ENCODE data around the gene SLC46A1. TPM values are rescaled to one million over a fixed set of nuclear protein-coding genes. Genes with fewer than 3 reads are reported as not detected.

The SLC46A1 gene
- polyA plus RNA-seq, 4 donors = 11.0 to 147 (median 60.8) TPM

DNA sequence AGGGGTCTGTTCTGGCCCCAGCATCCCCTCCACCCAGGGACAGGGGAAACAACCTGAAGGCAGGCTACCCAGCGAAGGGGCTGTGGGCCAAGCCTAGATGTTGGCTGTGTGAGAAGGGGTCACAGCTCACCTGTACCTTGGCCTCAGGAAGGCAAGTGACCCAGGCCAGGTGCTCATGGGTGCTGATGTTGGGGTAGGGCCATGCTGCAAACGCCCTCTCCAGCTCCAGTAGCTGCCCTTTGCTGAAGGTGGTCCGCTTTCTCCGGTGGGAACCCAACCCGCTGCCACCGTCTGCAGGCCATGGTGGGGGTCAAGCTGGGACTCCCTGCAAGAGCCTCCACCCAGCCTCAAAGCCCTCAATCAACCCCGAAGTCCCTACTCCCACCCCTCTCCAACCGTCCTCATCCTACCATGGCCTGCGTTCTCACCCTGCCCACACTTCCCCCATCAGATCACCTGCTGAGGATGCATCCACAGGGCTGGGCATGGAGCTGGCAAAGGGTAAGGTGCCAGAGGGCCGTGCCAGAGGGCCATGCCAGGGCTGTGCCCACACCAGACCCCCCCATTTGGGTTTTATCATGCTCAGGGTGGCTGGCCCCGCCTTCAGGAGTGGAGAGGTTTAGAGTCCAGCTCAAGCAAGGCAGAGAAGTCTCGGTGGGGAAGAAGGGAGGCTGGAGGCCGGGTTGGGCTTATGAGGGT, 41.2 kb downstream of the SLC46A1 start, which contains the start of gene SEBOX:
Gene SEBOX (minus strand): TSS at position 535 of the 699 bp plus-strand sequence. CDS start 48 bp downstream, at position 487.
- no peak for FAIRE-seq
- H3K27ac ChIP-seq (ENCODE audit: low read depth in 1 of 3, low read length in 2 of 3) = no peak within 1 kb of the TSS
- no peak within 1 kb of the TSS for H3K4me3 ChIP-seq (ENCODE audit: low read depth in 1 of 3, low read length in 3 of 3)
- peaks cover 0 to 21% (median 0%) of the 10 kb centered on the region in 3 donors for H3K4me1 ChIP-seq (ENCODE audit: control insufficient read depth in 3 of 3, insufficient read depth in 2 of 3, low read depth in 1 of 3, low read length in 2 of 3)
- no peaks in the 10 kb centered on the region for H3K27me3 ChIP-seq (ENCODE audit: control insufficient read depth in 3 of 3, insufficient read depth in 3 of 3, low read length in 3 of 3)
- no peaks in the 10 kb centered on the region for H3K9me3 ChIP-seq (ENCODE audit: control insufficient read depth in 2 of 2, insufficient read depth in 1 of 2, low read depth in 1 of 2, low read length in 1 of 2)
- H3K36me3 ChIP-seq (ENCODE audit: control insufficient read depth in 3 of 3, insufficient read depth in 2 of 3, low read depth in 1 of 3, low read length in 3 of 3) = peaks cover 4 to 57% (median 16%) of the 10 kb centered on the region in 3 donors
- 78 to 89% (median 82%) methylated on average over 9 to 13 of the region's 13 CpGs for WGBS, 3 donors
- DNase-seq = no peak

DNA sequence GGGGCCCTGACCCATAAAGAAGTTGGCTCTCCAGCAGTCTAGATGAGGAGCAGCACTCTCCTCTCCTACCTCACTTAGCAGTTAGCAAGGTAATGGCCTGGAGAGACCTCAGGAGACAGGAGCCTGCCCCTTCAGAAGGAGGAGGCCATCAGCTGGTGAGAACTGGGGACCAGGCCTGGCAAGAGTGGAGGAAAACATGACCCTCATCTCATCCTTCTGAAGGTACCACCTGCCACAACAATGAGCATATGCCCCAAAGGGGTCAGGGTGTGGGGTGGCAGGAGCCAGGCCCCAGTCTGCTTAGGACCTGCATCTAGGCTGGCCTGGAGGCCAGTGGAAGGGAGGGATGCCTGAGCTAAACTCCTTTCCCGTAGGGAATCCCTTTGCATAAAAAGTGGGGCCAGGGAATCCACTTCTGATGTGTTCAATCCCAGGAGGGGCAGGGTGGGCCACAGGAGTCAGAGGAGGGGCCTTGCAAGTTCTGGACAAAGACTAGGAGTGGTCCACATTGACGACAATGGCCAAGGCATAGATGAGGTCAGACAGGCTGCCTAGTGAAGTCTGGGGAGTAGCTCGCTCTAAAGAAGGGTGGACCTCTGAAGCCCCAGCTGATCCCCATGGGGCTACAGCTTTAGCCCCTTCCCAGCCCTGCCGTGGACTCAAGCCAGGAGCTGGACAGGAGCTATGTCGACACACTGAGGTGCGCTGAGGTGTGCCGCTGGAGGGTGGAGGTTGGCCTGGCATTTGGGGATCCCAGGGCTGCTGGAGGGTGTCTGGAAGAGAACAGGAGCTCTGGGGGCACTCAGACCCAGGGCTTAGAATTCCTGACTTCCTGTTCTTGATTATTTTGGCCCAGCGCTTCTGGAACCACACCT, 42.0 kb downstream of the SLC46A1 start:
- 91 to 93% (median 93%) methylated on average over 8 of the region's 8 CpGs for WGBS, 3 donors
- H3K36me3 ChIP-seq (ENCODE audit: control insufficient read depth in 3 of 3, insufficient read depth in 2 of 3, low read depth in 1 of 3, low read length in 3 of 3) = peaks cover 4 to 60% (median 18%) of the 10 kb centered on the region in 3 donors

DNA sequence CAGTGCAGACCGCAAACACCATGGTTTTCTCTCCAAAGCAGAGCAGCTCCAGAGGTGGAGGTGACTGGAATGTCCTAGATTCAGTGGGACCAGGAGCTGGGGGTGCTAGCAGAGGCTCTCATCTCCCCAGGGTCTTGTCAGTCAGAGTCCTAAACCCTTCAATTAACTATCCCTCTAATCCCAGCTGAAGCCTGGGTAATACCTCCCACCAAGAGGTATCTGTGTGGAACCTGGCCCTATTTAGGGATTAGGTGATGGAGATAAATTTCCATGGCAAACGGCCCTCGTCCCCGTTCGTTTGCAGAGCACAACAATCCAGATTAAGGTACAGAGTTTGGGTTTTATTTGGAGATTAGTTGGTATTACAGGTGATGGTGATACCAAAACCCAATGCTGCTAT, 42.8 kb downstream of the SLC46A1 start:
- Histone ChIP-seq H3K4me3 (ENCODE audit: low read depth in 1 of 3, low read length in 3 of 3) (no peak overlapping the region), H3K4me1 (ENCODE audit: control insufficient read depth in 3 of 3, insufficient read depth in 2 of 3, low read depth in 1 of 3, low read length in 2 of 3) (peaks cover 0 to 8% (median 4%) of the 10 kb centered on the region in 3 donors), H3K27ac (ENCODE audit: low read depth in 1 of 3, low read length in 2 of 3) (no peak overlapping the region), H3K9me3 (ENCODE audit: control insufficient read depth in 2 of 2, insufficient read depth in 1 of 2, low read depth in 1 of 2, low read length in 1 of 2) (no peaks in the 10 kb centered on the region), H3K27me3 (ENCODE audit: control insufficient read depth in 3 of 3, insufficient read depth in 3 of 3, low read length in 3 of 3) (no peaks in the 10 kb centered on the region), H3K36me3 (ENCODE audit: control insufficient read depth in 3 of 3, insufficient read depth in 2 of 3, low read depth in 1 of 3, low read length in 3 of 3) (peaks cover 4 to 56% (median 18%) of the 10 kb centered on the region in 3 donors)
- 84 to 88% (median 85%) methylated on average over 5 of the region's 5 CpGs for WGBS, 3 donors
- no peak for FAIRE-seq
- DNase-seq = no peak

More for the DNA sequence above, 42.0 kb downstream of the SLC46A1 start:
- no peak overlapping the region for H3K27ac ChIP-seq (ENCODE audit: low read depth in 1 of 3, low read length in 2 of 3)
- DNase-seq = no peak
- FAIRE-seq = no peak
- H3K27me3 ChIP-seq (ENCODE audit: control insufficient read depth in 3 of 3, insufficient read depth in 3 of 3, low read length in 3 of 3) = no peaks in the 10 kb centered on the region
- no peaks in the 10 kb centered on the region for H3K9me3 ChIP-seq (ENCODE audit: control insufficient read depth in 2 of 2, insufficient read depth in 1 of 2, low read depth in 1 of 2, low read length in 1 of 2)
- peaks cover 0 to 14% (median 0%) of the 10 kb centered on the region in 3 donors for H3K4me1 ChIP-seq (ENCODE audit: control insufficient read depth in 3 of 3, insufficient read depth in 2 of 3, low read depth in 1 of 3, low read length in 2 of 3)
- H3K4me3 ChIP-seq (ENCODE audit: low read depth in 1 of 3, low read length in 3 of 3) = no peak overlapping the region

DNA sequence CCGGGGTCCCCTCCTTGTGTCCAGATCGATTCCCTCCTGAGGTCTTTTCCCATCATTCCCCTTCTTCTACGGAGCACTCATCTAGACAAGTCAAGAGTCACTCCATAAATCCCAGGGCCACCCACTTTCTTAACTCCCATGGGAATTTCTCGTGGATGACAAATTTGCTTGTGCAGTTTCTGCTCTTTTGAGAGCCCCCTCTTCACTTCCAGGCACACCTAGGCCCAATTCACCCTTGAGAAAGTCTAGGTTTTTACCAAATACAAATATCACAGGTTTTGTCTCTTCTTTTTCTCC, 48.2 kb downstream of the SLC46A1 start:
- FAIRE-seq = no peak
- peak overlapping the region in 2 of 3 donors; percentile 37 to 89 for H3K27ac ChIP-seq (ENCODE audit: low read depth in 1 of 3, low read length in 2 of 3)
- no peak for DNase-seq
- no peaks in the 10 kb centered on the region for H3K27me3 ChIP-seq (ENCODE audit: control insufficient read depth in 3 of 3, insufficient read depth in 3 of 3, low read length in 3 of 3)
- WGBS, 3 donors = 2 to 9% (median 3%) methylated on average over 4 of the region's 4 CpGs
- H3K4me1 ChIP-seq (ENCODE audit: control insufficient read depth in 3 of 3, insufficient read depth in 2 of 3, low read depth in 1 of 3, low read length in 2 of 3) = peaks cover 0 to 15% (median 7%) of the 10 kb centered on the region in 3 donors
- no peaks in the 10 kb centered on the region for H3K9me3 ChIP-seq (ENCODE audit: control insufficient read depth in 2 of 2, insufficient read depth in 1 of 2, low read depth in 1 of 2, low read length in 1 of 2)
- H3K4me3 ChIP-seq (ENCODE audit: low read depth in 1 of 3, low read length in 3 of 3) = peak overlapping the region; percentile 86 to 95 (median 90)
- peaks cover 14 to 48% (median 18%) of the 10 kb centered on the region in 3 donors for H3K36me3 ChIP-seq (ENCODE audit: control insufficient read depth in 3 of 3, insufficient read depth in 2 of 3, low read depth in 1 of 3, low read length in 3 of 3)

DNA sequence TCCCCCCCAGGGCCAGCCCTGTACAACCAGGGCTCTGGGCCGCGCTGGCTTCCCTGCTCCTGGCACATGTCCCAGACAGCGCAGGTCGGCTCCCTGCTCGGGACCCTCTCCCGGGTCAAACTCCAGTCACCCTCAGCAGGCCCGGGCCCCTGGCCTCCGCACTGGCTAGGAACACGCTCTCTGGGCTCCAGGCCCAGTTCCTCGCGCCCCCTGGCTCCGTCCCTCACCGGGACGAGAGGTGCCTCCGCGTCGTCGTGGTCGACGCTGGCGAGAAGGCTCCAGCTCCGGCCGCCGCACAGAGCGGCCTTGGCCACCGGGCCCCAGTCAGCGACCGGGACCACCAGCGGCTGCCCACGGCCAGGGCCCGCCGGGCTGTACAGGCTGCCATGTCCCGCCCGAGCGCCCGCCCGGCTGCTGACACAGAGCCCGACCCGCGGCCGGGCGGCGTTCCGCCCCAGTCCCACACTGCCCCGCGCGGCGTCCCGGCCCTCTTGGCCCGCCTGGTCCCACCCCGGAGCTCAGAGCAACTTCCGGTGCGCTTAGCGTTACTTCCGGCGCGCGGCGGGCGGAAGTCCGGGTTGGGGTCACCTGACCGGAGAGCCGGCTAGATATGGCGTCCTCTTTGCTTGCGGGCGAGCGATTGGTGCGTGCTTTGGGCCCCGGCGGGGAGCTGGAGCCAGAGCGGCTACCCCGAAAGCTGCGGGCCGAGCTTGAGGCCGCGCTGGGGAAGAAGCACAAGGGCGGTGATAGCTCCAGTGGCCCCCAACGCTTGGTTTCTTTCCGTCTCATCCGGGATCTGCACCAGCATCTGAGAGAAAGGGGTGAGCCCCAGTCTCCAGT, 48.7 kb downstream of the SLC46A1 start, which contains the start of gene POLDIP2:
Gene POLDIP2 (minus strand): TSS at position 467 of the 840 bp plus-strand sequence. CDS start 79 bp downstream, at position 388.
- Histone ChIP-seq H3K9me3 (ENCODE audit: control insufficient read depth in 2 of 2, insufficient read depth in 1 of 2, low read depth in 1 of 2, low read length in 1 of 2) (no peaks in the 10 kb centered on the region), H3K27me3 (ENCODE audit: control insufficient read depth in 3 of 3, insufficient read depth in 3 of 3, low read length in 3 of 3) (no peaks in the 10 kb centered on the region), H3K27ac (ENCODE audit: low read depth in 1 of 3, low read length in 2 of 3) (peak within 1 kb of the TSS; percentile 35 to 89 (median 79)), H3K4me3 (ENCODE audit: low read depth in 1 of 3, low read length in 3 of 3) (peak within 1 kb of the TSS; percentile 86 to 95 (median 90)), H3K36me3 (ENCODE audit: control insufficient read depth in 3 of 3, insufficient read depth in 2 of 3, low read depth in 1 of 3, low read length in 3 of 3) (peaks cover 15 to 47% (median 18%) of the 10 kb centered on the region in 3 donors), H3K4me1 (ENCODE audit: control insufficient read depth in 3 of 3, insufficient read depth in 2 of 3, low read depth in 1 of 3, low read length in 2 of 3) (peaks cover 0 to 15% (median 7%) of the 10 kb centered on the region in 3 donors)
- FAIRE-seq (no peak), DNase-seq (peak; percentile 94 to 97)
- 0 to 1% (median 1%) methylated on average over 67 to 80 of the region's 80 CpGs for WGBS, 3 donors

DNA sequence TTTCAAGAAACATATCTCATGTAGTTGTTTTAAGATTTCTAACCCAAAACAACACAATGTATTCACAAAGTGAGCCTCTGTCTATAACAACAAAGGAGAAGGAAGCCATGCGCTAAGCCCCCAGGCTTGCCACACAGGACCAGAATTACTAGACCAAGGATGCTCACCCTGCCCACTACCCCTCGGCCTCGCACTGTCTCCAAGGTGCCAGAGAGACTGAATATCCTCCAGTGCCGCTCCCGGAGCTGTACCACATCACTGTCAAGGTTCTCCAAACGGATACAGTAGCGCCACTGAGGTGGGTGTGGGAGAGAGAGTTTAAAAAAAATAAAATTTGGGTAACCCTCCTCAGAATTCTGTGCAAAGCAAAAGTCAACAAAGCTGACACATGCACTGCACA, 55.7 kb downstream of the SLC46A1 start:
- peaks cover 20 to 84% (median 25%) of the 10 kb centered on the region in 3 donors for H3K36me3 ChIP-seq (ENCODE audit: control insufficient read depth in 3 of 3, insufficient read depth in 2 of 3, low read depth in 1 of 3, low read length in 3 of 3)
- no peaks in the 10 kb centered on the region for H3K9me3 ChIP-seq (ENCODE audit: control insufficient read depth in 2 of 2, insufficient read depth in 1 of 2, low read depth in 1 of 2, low read length in 1 of 2)
- H3K4me1 ChIP-seq (ENCODE audit: control insufficient read depth in 3 of 3, insufficient read depth in 2 of 3, low read depth in 1 of 3, low read length in 2 of 3) = no peaks in the 10 kb centered on the region
- WGBS, 3 donors = 91 to 96% (median 95%) methylated on average over 7 of the region's 7 CpGs
- H3K27ac ChIP-seq (ENCODE audit: low read depth in 1 of 3, low read length in 2 of 3) = no peak overlapping the region
- FAIRE-seq = no peak
- DNase-seq = no peak
- H3K4me3 ChIP-seq (ENCODE audit: low read depth in 1 of 3, low read length in 3 of 3) = no peak overlapping the region
- no peaks in the 10 kb centered on the region for H3K27me3 ChIP-seq (ENCODE audit: control insufficient read depth in 3 of 3, insufficient read depth in 3 of 3, low read length in 3 of 3)

DNA sequence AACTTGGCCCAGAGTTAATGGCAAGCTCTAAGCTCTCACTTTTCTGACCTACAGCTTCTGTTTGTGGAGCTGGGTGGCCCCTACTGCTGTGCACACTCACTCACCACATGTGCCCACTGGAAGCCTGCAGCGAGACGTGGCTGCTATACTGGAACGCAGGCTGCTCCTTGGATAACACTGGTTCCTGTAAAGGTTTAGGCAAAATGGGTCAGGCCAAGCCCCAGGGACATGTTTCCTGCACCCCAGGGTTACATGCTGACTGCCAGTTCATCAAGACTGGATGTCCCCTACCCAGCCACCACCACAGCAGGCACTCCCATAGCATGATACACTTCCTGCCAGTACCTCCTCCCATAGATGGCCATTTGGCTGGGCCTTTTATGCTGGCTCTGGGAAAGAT, 57.0 kb downstream of the SLC46A1 start:
- no peaks in the 10 kb centered on the region for H3K27me3 ChIP-seq (ENCODE audit: control insufficient read depth in 3 of 3, insufficient read depth in 3 of 3, low read length in 3 of 3)
- 75 to 96% (median 80%) methylated on average over 3 of the region's 3 CpGs for WGBS, 3 donors
- H3K4me1 ChIP-seq (ENCODE audit: control insufficient read depth in 3 of 3, insufficient read depth in 2 of 3, low read depth in 1 of 3, low read length in 2 of 3) = no peaks in the 10 kb centered on the region
- H3K36me3 ChIP-seq (ENCODE audit: control insufficient read depth in 3 of 3, insufficient read depth in 2 of 3, low read depth in 1 of 3, low read length in 3 of 3) = peaks cover 18 to 90% (median 23%) of the 10 kb centered on the region in 3 donors
- FAIRE-seq (no peak), DNase-seq (no peak)
- no peak overlapping the region for H3K4me3 ChIP-seq (ENCODE audit: low read depth in 1 of 3, low read length in 3 of 3)
- H3K9me3 ChIP-seq (ENCODE audit: control insufficient read depth in 2 of 2, insufficient read depth in 1 of 2, low read depth in 1 of 2, low read length in 1 of 2) = no peaks in the 10 kb centered on the region
- H3K27ac ChIP-seq (ENCODE audit: low read depth in 1 of 3, low read length in 2 of 3) = no peak overlapping the region
